RCC 7860 (cell line): Measurements from ENCODE around the gene ENOPH1.

ENCODE experiments used
- DNase-seq: peaks from one replicate; pipeline ENCODE4 v3.0.0-alpha.2; 2015; ENCODE audit warnings: low spot score
- FAIRE-seq: peaks from 2 replicates; lab custom pipeline; 2012; peaks lifted over from hg19 to GRCh38; lab: Jason Lieb, UNC

The ENOPH1 gene

GRCh38 chr4:82501154-82501442 is 70.7 kb downstream of the ENOPH1 start:
- FAIRE-seq (no peak), DNase-seq (no peak)

DNA sequence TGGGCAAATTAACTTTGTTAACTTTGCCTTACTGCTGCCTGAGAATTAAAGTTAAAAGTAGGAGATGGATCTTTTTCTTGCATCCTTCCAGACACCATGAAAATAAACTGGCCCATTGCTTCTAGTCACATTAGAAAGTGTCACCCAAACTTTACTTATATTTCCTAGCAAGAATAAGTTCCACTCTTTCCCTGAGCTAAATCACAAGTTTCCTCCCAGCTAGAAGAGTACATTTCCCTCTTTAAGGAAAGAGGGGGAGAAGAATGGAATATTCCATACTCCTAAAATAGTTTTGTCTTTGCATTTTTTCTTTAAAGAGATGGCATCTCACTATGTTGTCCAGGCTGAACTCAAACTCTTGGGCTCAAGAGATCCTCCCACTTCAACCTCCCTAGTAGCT is 77.6 kb downstream of the ENOPH1 start:
- DNase-seq: no peak

DNA sequence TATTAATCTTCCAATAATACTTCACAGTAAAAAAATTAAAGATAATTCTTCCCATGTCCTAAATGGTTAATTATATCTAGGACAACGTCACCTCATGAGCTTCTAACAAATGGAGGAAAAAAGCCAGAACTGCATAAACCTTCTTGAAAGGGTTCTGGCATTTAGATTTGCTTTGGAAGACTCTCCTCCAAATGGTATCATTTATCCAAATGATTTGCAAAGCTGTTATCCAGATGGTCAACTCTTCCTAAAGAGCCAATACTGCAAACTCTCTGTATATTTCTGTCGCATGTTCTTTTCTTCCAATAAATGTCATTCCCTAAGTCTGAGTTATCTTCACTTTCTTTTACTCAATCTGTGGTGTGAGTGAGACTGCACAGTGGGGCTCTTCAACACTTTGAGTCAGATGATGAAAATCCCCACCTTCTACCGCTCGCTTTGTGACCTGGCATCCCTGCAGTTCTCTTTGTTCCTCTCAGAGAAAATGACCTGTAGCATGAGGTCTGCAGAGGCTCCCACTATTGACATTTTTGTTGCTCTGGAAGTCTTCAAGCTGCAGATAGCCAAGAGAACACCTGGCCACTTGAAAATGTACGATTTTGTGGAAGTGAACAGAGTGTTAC is 78.5 kb downstream of the ENOPH1 start:
- FAIRE-seq (no peak), DNase-seq (no peak)

More for the DNA sequence above, 77.6 kb downstream of the ENOPH1 start:
- no peak for FAIRE-seq

GRCh38 chr4:82510216-82510615 is 79.8 kb downstream of the ENOPH1 start:
- DNase-seq: no peak
- FAIRE-seq: no peak
